ACC112 (cell line): Measurements from ENCODE around the gene ACVR1B.

Experiments used
- H2AFZ ChIP-seq: fragments of 200-600 bp; sonication (generic); one replicate; pipeline ENCODE4 v1.6.0; 2017; ENCODE audit warnings: antibody characterized with exemption, low read length; ENCODE audit not compliant: unreplicated experiment
- H3K27ac ChIP-seq: fragments of 200-600 bp; sonication (generic); 2 replicates; pipeline ENCODE4 v1.5.1; 2014; ENCODE audit warnings: low read depth, mild to moderate bottlenecking, antibody characterized with exemption, low read length, moderate library complexity
- H3K27me3 ChIP-seq: fragments of 200-600 bp; sonication (generic); 2 replicates; pipeline ENCODE4 v1.6.1; 2014; ENCODE audit warnings: mild to moderate bottlenecking, antibody characterized with exemption, low read length, moderate library complexity, mixed read lengths; ENCODE audit not compliant: insufficient read depth
- H3K36me3 ChIP-seq: fragments of 200-600 bp; sonication (generic); 2 replicates; pipeline ENCODE4 v1.6.1; 2016; ENCODE audit warnings: mild to moderate bottlenecking, antibody characterized with exemption, low read length, moderate library complexity, mixed read lengths; ENCODE audit not compliant: insufficient read depth
- H3K4me1 ChIP-seq: fragments of 200-600 bp; sonication (generic); one replicate; pipeline ENCODE4 v1.6.1; 2016; ENCODE audit warnings: low read length, mixed read lengths; ENCODE audit not compliant: insufficient read depth, unreplicated experiment, control insufficient read depth
- H3K4me3 ChIP-seq: fragments of 200-600 bp; sonication (generic); 2 replicates; pipeline ENCODE4 v1.5.1; 2014; ENCODE audit warnings: mild to moderate bottlenecking, low read depth, low read length
- H3K79me2 ChIP-seq: fragments of 200-600 bp; sonication (generic); one replicate; pipeline ENCODE4 v1.6.0; 2016; ENCODE audit warnings: low read length; ENCODE audit not compliant: control insufficient read depth, unreplicated experiment, insufficient read depth

The ACVR1B gene

GRCh38 chr12:52013626-52014310 lies 62.3 kb downstream of the ACVR1B start:
- H3K4me3 ChIP-seq: no peak overlapping the region
- no peaks in the 10 kb centered on the region for H3K36me3 ChIP-seq
- no peaks in the 10 kb centered on the region for H3K79me2 ChIP-seq
- no peak overlapping the region for H2AFZ ChIP-seq
- no peak overlapping the region for H3K27ac ChIP-seq
- H3K4me1 ChIP-seq: peaks cover 8% of the 10 kb centered on the region
- no peaks in the 10 kb centered on the region for H3K27me3 ChIP-seq

- Histone ChIP-seq H3K36me3 (no peaks in the 10 kb centered on the region), H3K27me3 (no peaks in the 10 kb centered on the region), H3K4me3 (no peak overlapping the region), H3K79me2 (no peaks in the 10 kb centered on the region), H3K4me1 (peaks cover 8% of the 10 kb centered on the region), H3K27ac (no peak overlapping the region), H2AFZ (no peak overlapping the region)
Measured at GRCh38 chr12:52014567-52015530, 63.4 kb downstream of the ACVR1B start.

- Histone ChIP-seq H3K79me2 (no peaks in the 10 kb centered on the region), H3K27me3 (no peaks in the 10 kb centered on the region), H3K27ac (no peak overlapping the region), H3K4me1 (peaks cover 2% of the 10 kb centered on the region), H3K36me3 (no peaks in the 10 kb centered on the region), H2AFZ (no peak overlapping the region), H3K4me3 (no peak overlapping the region)
Measured at GRCh38 chr12:52015532-52016041, 64.1 kb downstream of the ACVR1B start.

- Histone ChIP-seq H3K27me3 (no peaks in the 10 kb centered on the region), H3K4me1 (no peaks in the 10 kb centered on the region), H2AFZ (no peak overlapping the region), H3K27ac (no peak overlapping the region), H3K79me2 (no peaks in the 10 kb centered on the region), H3K36me3 (no peaks in the 10 kb centered on the region), H3K4me3 (no peak overlapping the region)
Measured at GRCh38 chr12:52018433-52019112, 67.1 kb downstream of the ACVR1B start.

- Histone ChIP-seq H3K79me2 (no peaks in the 10 kb centered on the region), H3K4me1 (no peaks in the 10 kb centered on the region), H2AFZ (no peak overlapping the region), H3K27me3 (no peaks in the 10 kb centered on the region), H3K36me3 (no peaks in the 10 kb centered on the region), H3K4me3 (no peak overlapping the region), H3K27ac (no peak overlapping the region)
Measured at GRCh38 chr12:52019113-52019770, 67.7 kb downstream of the ACVR1B start.

GRCh38 chr12:52020539-52021336 lies 69.2 kb downstream of the ACVR1B start:
- H3K27me3 ChIP-seq: no peaks in the 10 kb centered on the region
- H2AFZ ChIP-seq: no peak overlapping the region
- no peak overlapping the region for H3K4me3 ChIP-seq
- H3K27ac ChIP-seq: no peak overlapping the region
- no peaks in the 10 kb centered on the region for H3K36me3 ChIP-seq
- no peaks in the 10 kb centered on the region for H3K79me2 ChIP-seq
- no peaks in the 10 kb centered on the region for H3K4me1 ChIP-seq

- Histone ChIP-seq H3K4me3 (peak overlapping the region; percentile 71), H3K4me1 (peaks cover 5% of the 10 kb centered on the region), H3K27ac (no peak overlapping the region), H3K27me3 (no peaks in the 10 kb centered on the region), H2AFZ (no peak overlapping the region), H3K36me3 (no peaks in the 10 kb centered on the region), H3K79me2 (no peaks in the 10 kb centered on the region)
Measured at GRCh38 chr12:52022841-52023181, 71.3 kb downstream of the ACVR1B start.

GRCh38 chr12:52023182-52023975 lies 71.9 kb downstream of the ACVR1B start:
- Histone ChIP-seq H3K36me3 (no peaks in the 10 kb centered on the region), H3K27ac (no peak overlapping the region), H3K4me1 (peaks cover 5% of the 10 kb centered on the region), H2AFZ (no peak overlapping the region), H3K4me3 (peak overlapping the region; percentile 71), H3K27me3 (no peaks in the 10 kb centered on the region), H3K79me2 (no peaks in the 10 kb centered on the region)

- H3K27ac ChIP-seq: no peak overlapping the region
- H3K36me3 ChIP-seq: no peaks in the 10 kb centered on the region
- no peaks in the 10 kb centered on the region for H3K27me3 ChIP-seq
- no peaks in the 10 kb centered on the region for H3K79me2 ChIP-seq
- H2AFZ ChIP-seq: peak overlapping the region; percentile 20
- H3K4me1 ChIP-seq: peaks cover 5% of the 10 kb centered on the region
- H3K4me3 ChIP-seq: peak overlapping the region; percentile 71
Measured at GRCh38 chr12:52023976-52024688, 72.6 kb downstream of the ACVR1B start.
